GM19043 (cell line): ENCODE results near the gene CSMD2.

Experiments used
- ATAC-seq: cut with Tn5 transposase; IDR thresholded peaks from one replicate; pipeline ENCODE4 v1.9.1; 2021; ENCODE audit warnings: low read depth; ENCODE audit not compliant: unreplicated experiment

The CSMD2 gene

DNA sequence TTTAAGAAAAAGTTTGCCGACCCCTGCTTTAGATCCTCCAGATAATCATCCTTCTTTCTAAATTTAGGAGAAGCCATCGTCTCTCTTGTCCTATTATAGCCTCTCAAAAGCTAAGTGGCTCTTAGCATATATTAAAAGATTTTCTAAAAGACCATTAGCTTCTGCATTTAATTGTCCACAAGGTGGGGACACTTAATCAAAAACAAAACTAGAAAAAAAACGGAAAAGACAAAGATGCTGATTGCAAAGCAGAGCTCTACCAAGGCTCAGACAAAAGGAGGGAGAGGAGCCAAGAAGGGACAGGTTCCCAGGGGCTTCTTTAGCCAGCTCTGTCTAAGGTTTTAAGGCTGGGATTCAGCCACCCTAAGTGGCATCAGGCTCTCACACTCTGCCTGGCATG is 429.4 kb downstream of the CSMD2 start:
- ATAC-seq = no peak

DNA sequence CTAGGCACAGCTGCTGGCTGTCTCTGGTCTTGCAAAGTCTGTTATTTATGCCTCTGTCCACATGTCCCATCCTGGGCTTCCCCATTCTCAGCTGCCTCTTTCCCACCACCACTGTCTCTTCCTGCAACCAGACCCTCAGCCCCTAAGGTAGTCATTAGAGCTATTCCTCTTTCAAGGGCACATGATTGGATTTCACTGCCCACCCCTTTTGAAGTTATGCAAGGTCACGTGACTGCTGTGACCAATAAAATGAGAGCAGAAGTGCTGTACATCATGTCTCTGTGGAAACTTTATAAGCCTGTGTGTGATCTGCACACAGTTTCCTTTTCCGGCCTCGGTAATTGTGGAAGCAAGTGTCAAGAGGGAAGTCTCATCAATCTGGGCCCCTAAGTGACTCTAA is 437.7 kb downstream of the CSMD2 start:
- no peak for ATAC-seq

DNA sequence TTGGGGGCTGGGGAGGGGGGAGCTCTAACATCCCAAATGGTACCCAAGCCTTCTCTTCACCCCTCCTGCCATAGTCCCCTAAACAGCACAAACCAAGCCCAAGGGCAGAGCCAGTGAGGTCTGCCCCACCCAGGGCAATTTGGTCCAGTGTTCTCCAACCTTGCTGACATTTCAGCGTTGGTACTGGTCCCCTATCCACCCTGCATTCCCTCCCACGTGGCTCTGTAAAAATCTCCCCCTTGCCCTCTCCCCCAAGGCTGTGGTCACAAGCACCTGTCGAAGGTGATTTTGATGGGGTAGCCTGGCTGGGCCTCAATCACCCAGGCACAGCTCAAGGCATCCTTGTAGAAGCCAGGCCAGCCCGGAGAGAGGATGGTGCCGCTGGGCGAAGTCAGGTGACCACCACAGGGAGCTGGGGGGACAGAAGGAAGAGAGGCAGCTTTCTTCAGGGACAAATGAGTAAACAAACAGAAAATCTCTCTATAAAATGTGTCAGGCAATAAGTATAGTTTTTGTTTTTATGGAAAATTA is 438.7 kb downstream of the CSMD2 start:
- no peak for ATAC-seq

DNA sequence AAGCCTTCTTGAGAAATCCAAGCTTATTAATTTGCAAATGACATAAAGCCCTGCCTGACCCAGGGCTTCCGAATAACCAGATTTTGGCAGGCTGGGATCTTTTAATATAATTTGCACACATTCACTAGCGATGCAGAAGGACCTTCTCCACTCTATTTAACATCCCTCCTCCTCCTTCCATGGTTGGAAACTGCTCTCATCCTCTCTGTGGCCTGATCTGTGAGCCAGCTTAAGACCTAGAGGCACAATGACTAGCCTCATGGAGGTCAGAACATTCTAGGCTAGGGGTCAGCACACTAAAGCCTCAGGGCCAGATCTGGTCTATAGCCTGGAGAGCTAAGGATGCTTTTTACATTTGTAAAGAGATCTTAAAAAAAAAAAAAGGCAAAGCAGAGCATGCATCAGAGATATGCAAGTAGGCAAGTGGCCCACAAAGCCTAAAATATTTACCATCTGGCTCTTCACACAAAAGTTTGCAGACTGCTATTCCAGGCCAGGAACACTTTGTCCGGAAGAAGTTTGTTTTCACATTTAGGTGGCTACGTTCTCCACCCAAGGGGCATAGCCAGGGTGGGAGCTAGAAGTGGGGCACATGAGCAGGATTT is 439.4 kb downstream of the CSMD2 start:
- ATAC-seq = no peak

DNA sequence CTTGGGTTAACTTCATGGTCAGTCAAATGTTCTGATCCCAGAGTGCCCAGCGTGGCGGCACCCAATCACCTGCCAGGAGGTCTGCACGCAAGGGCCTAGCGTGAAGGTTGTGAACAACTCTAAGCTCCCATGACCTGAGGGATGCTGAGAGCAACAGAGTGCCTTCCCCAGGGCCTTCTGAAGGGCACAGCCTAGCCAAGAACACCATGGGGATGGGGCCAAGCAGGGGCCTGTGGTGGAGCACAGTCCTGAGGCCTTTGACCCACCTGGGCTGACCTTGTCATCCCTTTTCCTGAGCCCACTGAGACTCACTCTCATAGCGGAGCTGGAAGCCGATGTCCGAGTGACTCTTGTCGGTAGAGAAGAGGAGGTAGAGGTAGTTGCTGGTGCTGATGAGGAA is 440.0 kb downstream of the CSMD2 start:
- ATAC-seq = no peak

DNA sequence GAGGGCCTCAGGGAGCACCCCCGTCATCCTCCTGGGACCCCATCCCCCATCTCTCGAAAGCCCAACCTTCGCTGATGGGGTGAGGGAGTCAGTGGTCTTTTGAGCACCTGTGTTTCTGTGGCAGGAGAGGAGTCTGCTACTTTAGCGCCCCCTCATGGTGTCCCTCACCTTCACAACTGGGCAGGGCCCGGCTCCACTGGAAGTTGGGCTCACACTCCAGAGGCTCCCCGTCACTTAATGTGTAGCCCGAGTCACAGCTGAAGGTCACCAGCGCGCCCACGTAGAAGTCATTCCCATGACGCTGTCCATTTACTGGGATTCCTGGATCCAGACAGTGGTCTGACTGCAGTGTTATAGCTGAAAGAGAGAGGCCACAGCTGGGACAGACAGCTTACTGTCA is 440.7 kb downstream of the CSMD2 start:
- ATAC-seq = no peak

DNA sequence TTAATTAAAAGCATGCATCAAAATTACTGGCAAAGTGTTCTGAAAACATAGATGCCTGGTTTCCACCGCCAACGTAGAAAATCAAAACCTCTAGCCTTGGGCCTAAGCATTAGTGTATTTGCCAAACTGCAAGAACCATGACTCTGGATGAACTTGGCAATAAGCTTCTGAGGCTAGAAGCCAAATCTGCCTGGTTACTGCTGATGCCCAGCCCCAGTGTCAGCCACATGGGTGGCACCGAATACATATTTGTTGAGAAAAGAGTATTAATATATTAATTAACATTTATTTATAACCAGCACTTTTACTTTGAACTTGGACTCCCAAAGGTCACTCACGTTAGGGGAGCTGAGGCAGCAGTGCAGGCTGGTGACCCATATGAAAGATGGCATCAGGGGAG is 441.8 kb downstream of the CSMD2 start:
- no peak for ATAC-seq

DNA sequence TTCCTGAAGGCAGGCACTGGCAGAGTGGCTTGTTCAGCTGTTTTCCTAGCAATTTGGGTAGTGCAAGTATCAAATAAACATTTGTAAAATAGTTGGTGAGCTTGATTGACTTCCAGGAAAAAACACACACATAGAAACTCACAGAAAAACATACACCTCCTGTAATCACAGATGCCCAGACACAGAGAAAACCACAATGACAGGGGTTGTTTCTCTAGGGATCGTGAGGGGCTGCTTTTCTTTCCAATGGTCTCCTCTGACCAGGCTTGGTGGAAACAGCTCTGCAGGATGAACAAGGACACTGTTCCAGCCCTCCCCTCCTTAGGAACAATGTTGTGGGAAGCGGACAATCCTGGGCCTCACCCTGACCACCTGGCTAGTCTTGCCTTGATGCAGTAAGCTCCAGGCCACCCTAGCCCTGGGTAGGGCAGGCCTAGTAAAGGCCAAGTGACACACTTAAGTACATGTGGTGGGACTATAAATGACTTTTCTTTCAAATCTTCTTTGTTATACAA is 443.7 kb downstream of the CSMD2 start:
- no peak for ATAC-seq

DNA sequence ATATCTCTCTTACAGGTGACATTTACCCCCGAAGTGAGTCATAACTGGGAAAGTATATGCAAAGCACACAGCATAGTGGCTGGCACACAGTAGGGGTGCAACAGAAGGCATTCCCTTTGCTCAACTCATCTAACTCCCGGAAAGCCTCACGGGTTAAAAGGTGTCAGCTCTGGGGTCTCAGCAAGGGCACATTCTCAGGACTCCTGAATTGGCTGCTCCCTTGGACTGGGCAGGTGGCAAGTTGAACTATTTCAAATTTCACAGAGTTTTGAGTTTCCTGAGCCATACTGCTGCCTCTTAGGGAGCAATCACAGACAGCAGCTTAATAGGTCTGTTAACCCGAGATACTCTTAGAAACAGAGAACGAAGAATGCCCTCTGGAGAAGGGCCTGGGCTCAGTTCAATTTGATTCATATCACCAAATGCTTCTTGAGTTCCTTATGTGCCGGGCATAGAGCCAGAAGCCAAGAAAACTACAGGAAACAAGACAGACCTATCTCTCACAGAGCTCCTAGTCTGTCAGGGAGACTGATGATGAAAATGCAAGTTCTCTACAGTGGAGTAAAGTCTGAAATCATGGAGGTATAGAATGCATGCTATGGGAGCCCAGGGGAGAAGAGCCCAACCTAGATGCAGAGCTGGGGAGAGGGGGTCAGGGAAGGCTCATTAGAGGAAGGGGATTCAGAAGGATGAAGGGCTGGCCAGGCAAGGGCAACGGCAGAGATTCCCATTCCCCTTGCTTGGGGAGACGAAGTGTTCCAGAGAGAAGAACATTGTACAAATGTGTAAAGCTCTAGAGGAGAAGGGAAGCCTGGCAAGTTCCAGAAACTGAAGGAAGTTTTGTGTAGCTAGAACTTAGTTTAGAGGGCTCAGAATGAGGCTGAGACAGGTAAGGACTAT is 445.0 kb downstream of the CSMD2 start:
- ATAC-seq = no peak

DNA sequence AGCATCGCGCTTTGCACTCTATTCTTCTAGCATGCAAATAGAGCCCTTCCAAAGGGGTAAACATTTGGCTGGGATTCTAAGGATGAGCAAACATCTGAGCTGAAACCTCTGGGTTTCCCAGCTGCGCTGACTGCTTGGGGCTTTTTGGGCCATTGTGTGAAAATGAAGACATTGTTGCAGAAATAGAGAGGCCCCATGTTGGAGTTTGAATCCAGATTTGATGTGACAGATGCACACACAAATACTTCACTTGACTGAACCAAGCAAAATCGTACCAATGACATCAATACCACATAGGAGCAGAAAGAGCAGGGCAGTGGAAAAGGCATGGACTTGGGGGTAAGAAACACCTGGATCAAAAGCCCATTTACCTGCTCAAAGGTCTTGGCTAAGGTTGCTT is 445.7 kb downstream of the CSMD2 start:
- ATAC-seq = no peak

DNA sequence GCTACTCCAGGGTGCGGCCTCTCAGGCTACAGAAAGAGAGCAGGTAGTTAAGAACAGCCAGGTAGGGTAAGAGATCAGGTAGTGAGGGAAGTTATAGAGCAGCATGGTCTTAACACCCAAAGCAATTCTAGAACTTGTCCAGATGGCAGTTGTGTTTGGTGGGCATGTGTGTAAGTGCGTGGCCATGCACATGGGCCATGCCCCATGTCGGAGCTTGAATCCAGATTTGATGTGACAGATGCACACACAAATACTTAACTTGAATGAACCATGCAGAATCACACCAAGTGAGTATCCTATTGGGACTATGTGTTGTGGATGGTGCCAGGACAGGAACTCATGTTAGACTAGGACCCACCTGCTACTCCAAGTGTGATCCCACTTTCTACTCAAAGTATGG is 446.8 kb downstream of the CSMD2 start:
- no peak for ATAC-seq

DNA sequence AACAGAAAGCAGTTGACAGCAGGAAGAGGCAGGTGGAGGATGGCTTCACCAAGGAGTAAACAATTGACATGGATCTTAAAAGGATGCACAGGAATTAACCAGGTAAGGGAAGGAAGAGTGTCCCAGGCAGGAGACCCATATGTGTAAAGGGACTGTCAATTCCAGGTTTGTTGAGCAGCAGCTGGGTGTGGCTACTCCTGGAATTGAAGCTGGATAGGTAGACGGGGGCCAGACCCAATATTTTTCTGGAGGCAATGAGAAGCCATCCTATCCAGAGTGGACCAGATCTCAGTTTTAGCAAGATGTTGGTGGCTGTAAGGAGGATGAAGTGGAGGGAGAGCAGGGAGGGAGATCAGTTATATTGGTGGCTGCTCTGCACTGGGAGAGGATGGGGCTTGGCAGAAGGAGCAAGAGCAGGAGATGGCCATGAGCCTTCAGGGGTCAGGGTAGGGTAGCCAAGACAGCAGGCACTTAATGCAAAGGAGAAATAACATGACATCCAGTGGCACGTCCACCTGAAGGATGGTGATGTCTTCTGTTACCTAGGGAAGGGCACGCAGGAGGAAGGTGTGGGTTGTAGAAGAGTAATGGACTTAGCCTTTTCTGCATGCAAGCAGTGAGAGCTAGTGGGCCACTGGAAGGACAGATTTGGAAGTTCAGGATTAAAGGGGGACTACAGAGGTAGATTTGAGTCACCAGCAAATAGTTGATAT is 447.9 kb downstream of the CSMD2 start:
- no peak for ATAC-seq

DNA sequence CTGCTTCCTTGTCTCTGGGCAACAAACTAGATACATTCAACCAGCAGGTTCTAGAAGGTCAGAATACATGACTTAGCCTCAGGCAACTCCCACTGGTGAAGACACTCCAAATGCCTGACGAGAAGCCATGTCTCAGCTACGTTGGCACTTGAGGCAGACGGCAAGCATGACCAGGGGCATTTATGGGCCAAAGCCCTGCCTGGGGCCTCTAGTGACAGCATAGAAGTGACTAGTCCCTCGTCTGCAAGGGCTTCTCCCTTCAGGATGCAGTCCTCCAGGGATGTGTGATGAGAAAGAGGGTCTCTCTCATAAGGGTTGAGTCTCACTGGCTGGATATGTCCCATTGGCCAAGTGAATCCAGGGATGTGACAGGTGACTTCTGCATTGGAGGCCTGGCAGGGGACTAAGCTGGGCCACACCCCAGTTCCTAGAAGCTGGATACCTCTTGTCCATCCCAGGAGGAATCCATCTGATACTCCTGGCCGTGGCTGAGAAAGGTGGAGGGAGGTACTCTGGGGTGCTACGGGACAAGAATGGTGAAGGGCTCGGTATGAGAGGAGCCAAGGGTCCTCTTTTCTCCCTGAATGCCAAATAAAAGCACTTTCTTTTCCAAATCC is 449.7 kb downstream of the CSMD2 start:
- ATAC-seq = no peak

DNA sequence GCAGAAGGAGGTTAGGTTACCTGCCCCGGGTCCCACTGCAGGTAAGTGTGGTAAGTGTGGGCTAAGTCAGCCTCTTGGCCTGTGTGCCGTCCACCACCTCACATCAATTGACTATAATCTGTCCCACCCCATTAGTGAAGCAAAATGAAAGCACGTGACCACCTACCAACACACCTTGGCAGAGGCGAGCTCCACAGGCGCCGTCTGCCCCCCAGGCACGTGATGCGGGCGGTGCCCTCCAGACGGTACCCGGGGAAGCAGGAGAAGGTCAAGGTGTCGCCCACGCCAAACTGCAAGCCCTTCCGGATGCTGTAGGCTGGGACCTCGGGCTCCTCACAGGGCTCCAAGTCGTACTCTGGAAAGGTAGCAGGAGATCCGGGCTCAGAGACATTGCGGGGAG is 450.6 kb downstream of the CSMD2 start:
- no peak for ATAC-seq

DNA sequence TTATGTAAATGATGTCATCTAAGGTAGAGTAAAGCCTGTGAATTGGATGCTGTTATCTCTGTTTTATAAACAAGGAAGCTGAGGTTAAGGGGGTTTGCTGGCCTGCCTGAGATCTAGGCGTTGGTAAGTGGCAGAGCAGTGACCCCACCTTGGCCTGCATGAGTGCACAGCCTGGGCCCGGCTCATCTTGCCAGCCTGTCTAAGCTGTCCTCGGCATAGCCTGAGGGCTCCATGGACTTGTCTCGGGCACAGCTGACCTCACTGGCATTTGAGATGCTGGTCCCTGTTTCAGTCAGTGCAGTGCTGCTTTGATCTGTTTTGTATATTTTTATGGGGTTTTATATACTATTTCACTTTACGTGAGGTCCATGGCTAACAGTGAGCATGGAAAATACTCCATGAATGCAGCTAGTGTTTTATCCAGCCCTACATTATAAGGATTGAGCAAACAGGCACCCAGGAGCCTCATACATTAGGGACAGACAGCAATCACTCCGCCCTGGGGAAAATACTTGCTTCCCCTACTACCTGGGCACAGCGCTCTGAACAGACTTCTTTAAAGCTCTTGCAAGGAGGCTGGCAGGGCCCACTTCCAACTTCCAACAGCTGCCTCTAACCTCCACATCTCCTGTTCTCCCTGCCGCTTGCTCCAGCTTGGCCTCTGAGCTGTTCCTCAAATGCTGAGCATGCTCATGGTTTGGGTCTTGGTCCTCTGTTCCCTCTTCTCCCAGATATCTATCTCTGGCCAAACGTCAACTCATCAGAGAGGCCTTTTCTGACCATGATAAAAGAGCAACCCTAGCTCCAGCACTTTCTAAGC is 451.8 kb downstream of the CSMD2 start:
- no peak for ATAC-seq

DNA sequence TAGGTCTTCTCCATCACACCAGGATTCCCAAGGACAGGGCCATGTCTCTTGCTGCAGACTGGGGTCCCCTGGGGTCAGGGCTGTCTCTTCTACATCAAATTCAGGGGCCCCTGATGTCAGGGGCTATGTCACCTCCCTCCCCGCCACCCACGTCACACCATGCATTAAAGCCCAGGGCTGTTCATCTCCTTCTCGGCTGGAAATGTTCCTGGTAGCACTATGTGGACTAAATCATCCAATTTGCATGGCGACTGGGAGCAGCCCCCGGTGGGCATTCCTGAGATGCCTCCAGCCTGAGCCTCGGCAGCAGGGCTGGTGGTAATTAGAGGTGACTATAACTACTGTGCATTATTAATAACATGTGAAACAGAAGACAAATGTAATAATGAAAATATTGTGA is 452.8 kb downstream of the CSMD2 start:
- ATAC-seq = no peak

DNA sequence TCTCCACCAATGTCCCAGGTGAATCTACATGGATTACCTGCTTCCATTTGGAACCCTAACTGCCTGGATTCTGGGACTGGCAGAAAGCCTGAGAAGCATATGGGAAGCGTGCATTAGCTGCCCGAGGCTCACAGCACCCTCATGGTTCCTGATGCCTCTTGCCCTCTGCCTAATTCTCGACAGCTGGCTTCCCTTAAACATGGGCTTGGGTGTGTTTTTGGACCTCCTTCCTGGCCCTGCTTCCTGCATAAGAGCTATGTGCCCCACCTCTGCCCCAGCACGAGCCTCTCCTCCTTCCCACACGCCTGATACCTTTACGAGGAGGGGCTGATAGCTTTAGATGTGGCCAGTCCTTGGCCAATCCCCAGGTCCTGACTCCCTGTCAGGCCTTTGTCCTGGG is 453.5 kb downstream of the CSMD2 start:
- ATAC-seq = no peak

DNA sequence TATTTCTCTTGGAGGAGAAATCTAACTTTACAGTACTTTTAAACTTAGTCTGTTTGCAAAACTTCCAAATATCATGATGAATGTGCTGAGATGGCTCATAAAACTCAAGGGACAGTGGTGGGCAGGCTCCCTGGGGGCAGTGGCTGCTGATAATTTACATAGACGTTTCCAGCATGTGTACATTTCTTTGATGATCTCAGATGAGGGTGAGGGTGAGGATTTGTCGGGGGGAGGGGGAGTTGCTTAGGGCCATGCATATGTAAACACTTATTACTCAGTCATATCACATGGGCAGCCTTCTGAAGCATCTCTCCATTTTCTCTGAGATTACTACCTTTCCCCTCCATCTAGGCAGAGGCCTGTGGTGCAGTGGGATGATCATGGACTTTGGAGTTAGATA is 454.1 kb downstream of the CSMD2 start:
- no peak for ATAC-seq

DNA sequence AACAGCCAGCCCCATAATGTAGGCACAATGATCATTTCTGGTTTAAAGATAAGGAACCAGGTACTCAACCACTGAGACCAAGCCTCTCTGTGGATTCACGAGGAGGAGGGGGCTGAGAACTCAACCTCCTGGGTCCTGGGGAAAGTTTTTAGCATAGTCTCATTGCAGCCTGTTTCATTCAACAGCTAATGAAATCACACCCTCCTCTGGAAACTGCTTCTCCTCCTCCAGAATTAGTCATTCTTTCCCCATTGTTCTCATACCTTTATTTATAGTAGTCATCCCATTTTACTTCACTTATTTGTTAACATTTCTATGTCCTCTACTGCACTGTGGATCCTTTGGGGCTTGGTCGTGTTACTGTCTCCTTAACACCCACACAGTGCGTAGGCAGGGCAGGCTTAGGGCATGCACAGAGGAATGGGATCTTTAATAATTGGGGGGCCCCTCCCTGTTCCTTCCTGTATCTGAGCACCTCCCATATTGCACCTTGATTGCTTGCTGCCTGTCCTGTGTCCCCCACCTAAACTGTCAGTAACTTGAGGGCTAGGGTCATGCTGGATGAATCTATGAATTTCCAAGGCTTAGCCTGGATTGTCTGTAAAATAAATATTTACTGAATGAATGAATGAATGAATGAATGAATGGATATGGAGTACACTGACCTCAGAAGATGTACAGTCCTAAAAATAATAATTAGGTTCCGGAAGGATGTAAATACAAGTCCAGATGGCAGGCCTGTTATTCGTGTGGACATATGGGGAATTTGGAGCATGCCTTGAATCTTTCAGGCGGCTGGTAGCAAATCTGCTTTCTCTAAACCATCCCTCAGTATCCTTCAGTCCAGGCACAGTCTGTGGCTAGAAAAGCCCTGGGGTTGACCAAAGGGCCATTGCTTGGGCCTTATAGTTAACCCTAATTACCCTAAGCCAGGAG is 455.0 kb downstream of the CSMD2 start:
- no peak for ATAC-seq
